MM.1S (cell line): ENCODE measurements around the gene CDK11B.
"Not testable (repeated sequence)": the region's sequence is repeated elsewhere in the genome, so short reads cannot be mapped to it uniquely, and the experiment has no call there.

ENCODE experiments used
- CTCF ChIP-seq: fragments of 300-600 bp; sonication (generic); IDR thresholded peaks from 2 replicates; pipeline ENCODE4 v1.5.1; 2016; ENCODE audit warnings: antibody characterized with exemption, low read length, mixed read lengths
- EZH2 ChIP-seq: fragments of 300-600 bp; sonication (generic); optimal IDR thresholded peaks from 2 replicates; pipeline ENCODE3; 2017; ENCODE audit warnings: low read depth, mild to moderate bottlenecking, antibody characterized with exemption, low read length, mixed read lengths
- EZH2phosphoT487 ChIP-seq: fragments of 300-600 bp; sonication (generic); IDR thresholded peaks from 2 replicates; pipeline ENCODE4 v1.6.1; 2018; ENCODE audit warnings: antibody characterized with exemption, low read length

- not testable (repeated sequence) for TF ChIP-seq CTCF, EZH2, EZH2phosphoT487
Measured at GRCh38 chr1:1595341-1595740, 63.5 kb downstream of the CDK11B start.
